ENCODE measurements around the gene TEAD1.

DNA sequence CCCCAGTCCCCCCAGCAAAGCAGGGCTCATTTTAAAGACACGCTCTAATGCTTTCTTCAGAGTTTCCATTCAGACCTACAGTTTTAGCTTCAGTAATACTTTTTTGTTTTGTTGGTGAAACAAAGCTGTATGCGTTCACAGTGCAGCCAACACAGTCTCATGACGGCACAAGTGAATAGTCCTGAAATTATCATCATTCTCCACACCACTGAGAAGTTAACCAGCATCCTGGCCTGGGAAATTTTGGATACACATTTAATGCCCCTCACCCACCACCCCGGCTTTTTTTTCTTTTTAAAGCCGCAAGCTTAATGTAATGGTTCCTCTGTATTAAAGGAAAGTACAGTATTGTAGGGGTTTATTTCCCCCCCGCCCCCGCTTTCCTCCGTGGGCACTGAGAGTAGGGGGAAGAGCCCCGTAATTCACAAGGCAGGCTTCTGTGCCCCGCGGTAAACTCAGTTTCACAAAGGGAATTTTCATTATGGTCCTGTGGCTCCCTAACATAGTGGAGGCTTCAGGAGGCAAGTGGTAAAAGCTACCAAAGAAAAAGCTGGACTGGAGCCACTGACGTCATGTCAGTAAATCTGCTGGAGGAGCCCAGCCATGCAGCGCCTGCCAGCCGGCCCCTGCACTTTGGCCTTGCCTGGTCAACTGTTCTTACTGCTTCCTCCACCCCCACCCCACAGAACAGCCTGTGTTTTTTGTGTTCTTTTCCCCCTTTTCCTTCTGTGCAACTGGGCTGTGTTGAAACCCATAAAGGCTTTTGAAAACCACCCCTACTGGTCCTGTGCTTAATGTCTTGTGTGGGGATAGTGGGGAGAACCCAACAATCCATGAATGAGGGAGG, 18.2 kb downstream of the TEAD1 start:
- TF ChIP-seq, protein P1, sequence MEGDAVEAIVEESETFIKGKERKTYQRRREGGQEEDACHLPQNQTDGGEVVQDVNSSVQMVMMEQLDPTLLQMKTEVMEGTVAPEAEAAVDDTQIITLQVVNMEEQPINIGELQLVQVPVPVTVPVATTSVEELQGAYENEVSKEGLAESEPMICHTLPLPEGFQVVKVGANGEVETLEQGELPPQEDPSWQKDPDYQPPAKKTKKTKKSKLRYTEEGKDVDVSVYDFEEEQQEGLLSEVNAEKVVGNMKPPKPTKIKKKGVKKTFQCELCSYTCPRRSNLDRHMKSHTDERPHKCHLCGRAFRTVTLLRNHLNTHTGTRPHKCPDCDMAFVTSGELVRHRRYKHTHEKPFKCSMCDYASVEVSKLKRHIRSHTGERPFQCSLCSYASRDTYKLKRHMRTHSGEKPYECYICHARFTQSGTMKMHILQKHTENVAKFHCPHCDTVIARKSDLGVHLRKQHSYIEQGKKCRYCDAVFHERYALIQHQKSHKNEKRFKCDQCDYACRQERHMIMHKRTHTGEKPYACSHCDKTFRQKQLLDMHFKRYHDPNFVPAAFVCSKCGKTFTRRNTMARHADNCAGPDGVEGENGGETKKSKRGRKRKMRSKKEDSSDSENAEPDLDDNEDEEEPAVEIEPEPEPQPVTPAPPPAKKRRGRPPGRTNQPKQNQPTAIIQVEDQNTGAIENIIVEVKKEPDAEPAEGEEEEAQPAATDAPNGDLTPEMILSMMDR (conservative IDR thresholded peaks at IDR 0.05 in 1 of 2, IDR thresholded peaks at IDR 0.05 in 1 of 2; ENCODE audit: low read depth in 1 of 2, low read length in 2 of 2): no peak
- no peak for TF ChIP-seq EZH2 (IDR thresholded peaks at IDR 0.05; ENCODE audit: low read length, missing control alignments)

Measured in fibroblast of lung (primary cell).